H9 (cell line): Measurements from ENCODE around the gene KLHDC10. TPM values are rescaled to one million over a fixed set of nuclear protein-coding genes. Genes with fewer than 3 reads are reported as not detected.

Source experiments
- DNase-seq: peaks from one replicate; pipeline ENCODE4 v3.0.0-alpha.2; 2017
- H2AFZ ChIP-seq: one replicate; pipeline ENCODE4 v1.6.1; 2013; ENCODE audit warnings: mild to moderate bottlenecking, low read length, control low read depth, moderate library complexity
- H2AK5ac ChIP-seq: 2 replicates; pipeline ENCODE4 v1.6.1; 2013; ENCODE audit warnings: low read length, control low read depth, mixed read lengths; ENCODE audit not compliant: insufficient read length
- H2BK120ac ChIP-seq: one replicate; pipeline ENCODE4 v1.6.1; 2013; ENCODE audit warnings: low read depth, mild to moderate bottlenecking, low read length, control low read depth, inconsistent platforms; ENCODE audit not compliant: poor library complexity, severe bottlenecking
- H2BK12ac ChIP-seq: 2 replicates; pipeline ENCODE4 v1.6.1; 2013; ENCODE audit warnings: low read length, control low read depth, mixed read lengths, low read depth; ENCODE audit not compliant: insufficient read length
- H2BK15ac ChIP-seq: 2 replicates; pipeline ENCODE4 v1.6.1; 2013; ENCODE audit warnings: low read depth, low read length, control low read depth
- H2BK20ac ChIP-seq: one replicate; pipeline ENCODE4 v1.6.1; 2013; ENCODE audit warnings: low read depth, mild to moderate bottlenecking, low read length, control low read depth, inconsistent platforms; ENCODE audit not compliant: poor library complexity, severe bottlenecking
- H2BK5ac ChIP-seq: 2 replicates; pipeline ENCODE4 v1.6.1; 2013; ENCODE audit warnings: low read length, control low read depth, mixed read lengths; ENCODE audit not compliant: insufficient read length
- H3K14ac ChIP-seq: 2 replicates; pipeline ENCODE4 v1.6.1; 2013; ENCODE audit warnings: low read length, control low read depth; ENCODE audit not compliant: insufficient read depth
- H3K18ac ChIP-seq: 2 replicates; pipeline ENCODE4 v1.6.1; 2013; ENCODE audit warnings: low read depth, mild to moderate bottlenecking, mixed read lengths, low read length, control low read depth; ENCODE audit not compliant: insufficient read length
- H3K23ac ChIP-seq: 2 replicates; pipeline ENCODE4 v1.6.1; 2013; ENCODE audit warnings: low read length, control low read depth, mixed read lengths, low read depth; ENCODE audit not compliant: insufficient read length
- H3K23me2 ChIP-seq: 2 replicates; pipeline ENCODE4 v1.6.1; 2013; ENCODE audit warnings: low read depth, mild to moderate bottlenecking, mixed read lengths, low read length, control low read depth; ENCODE audit not compliant: insufficient read length, poor library complexity, severe bottlenecking
- H3K27ac ChIP-seq: 2 replicates; pipeline ENCODE4 v1.5.1; 2013; ENCODE audit warnings: low read length, control low read depth, mixed read lengths, low read depth; ENCODE audit not compliant: insufficient read length
- H3K27me3 ChIP-seq: 2 replicates; pipeline ENCODE4 v1.6.1; 2013; ENCODE audit warnings: low read length, control low read depth, inconsistent platforms; ENCODE audit not compliant: insufficient read depth
- H3K4ac ChIP-seq: 2 replicates; pipeline ENCODE4 v1.6.1; 2013; ENCODE audit warnings: low read depth, mild to moderate bottlenecking, control low read depth, inconsistent platforms, low read length, moderate library complexity
- H3K4me1 ChIP-seq: 2 replicates; pipeline ENCODE4 v1.6.1; 2013; ENCODE audit warnings: low read length, control low read depth, inconsistent platforms; ENCODE audit not compliant: insufficient read depth
- H3K4me2 ChIP-seq: 2 replicates; pipeline ENCODE4 v1.6.1; 2013; ENCODE audit warnings: low read length, control low read depth, mixed read lengths; ENCODE audit not compliant: insufficient read length, insufficient read depth
- H3K56ac ChIP-seq: 2 replicates; pipeline ENCODE4 v1.6.1; 2013; ENCODE audit warnings: low read depth, mild to moderate bottlenecking, mixed read lengths, low read length, control low read depth; ENCODE audit not compliant: insufficient read length
- H3K79me1 ChIP-seq: 2 replicates; pipeline ENCODE4 v1.6.1; 2013; ENCODE audit warnings: low read depth, mild to moderate bottlenecking, moderate library complexity, low read length, control low read depth, inconsistent platforms; ENCODE audit not compliant: insufficient read depth, poor library complexity, severe bottlenecking
- H3K79me2 ChIP-seq: 2 replicates; pipeline ENCODE4 v1.6.1; 2013; ENCODE audit warnings: low read length, control low read depth, inconsistent platforms; ENCODE audit not compliant: insufficient read depth
- H3K9ac ChIP-seq: 2 replicates; pipeline ENCODE4 v1.6.1; 2013; ENCODE audit warnings: low read length, control low read depth, mixed read lengths; ENCODE audit not compliant: insufficient read length; ENCODE audit errors: extremely low read depth
- H3K9me3 ChIP-seq: one replicate; pipeline ENCODE4 v1.6.1; 2013; ENCODE audit warnings: low read depth, low read length, inconsistent platforms; ENCODE audit not compliant: control insufficient read depth
- H3T11ph ChIP-seq: one replicate; pipeline ENCODE4 v1.6.1; 2013; ENCODE audit warnings: mild to moderate bottlenecking, low read length, control low read depth, inconsistent platforms
- H4K20me1 ChIP-seq: one replicate; pipeline ENCODE4 v1.6.1; 2013; ENCODE audit not compliant: control insufficient read depth, insufficient read length, insufficient read depth
- H4K5ac ChIP-seq: 2 replicates; pipeline ENCODE4 v1.6.1; 2013; ENCODE audit warnings: low read depth, mild to moderate bottlenecking, mixed read lengths, low read length, control low read depth; ENCODE audit not compliant: insufficient read length
- H4K8ac ChIP-seq: replicated peaks from 2 replicates; pipeline ENCODE4 v1.6.1; 2013; ENCODE audit warnings: low read length, control low read depth, mixed read lengths, low read depth; ENCODE audit not compliant: insufficient read length
- H4K91ac ChIP-seq: 2 replicates; pipeline ENCODE4 v1.6.1; 2013; ENCODE audit warnings: low read depth, mild to moderate bottlenecking, moderate library complexity, mixed read lengths, low read length, control low read depth; ENCODE audit not compliant: insufficient read length
- H3K27ac Mint-ChIP-seq, 3 experiments: 2 replicates in 2 of 3; 3 replicates in 1 of 3; pipeline ENCODE4 v1.8.0; 2020 to 2021; ENCODE audit warnings: mixed read lengths in 3 of 3, mild to moderate bottlenecking in 1 of 3, moderate library complexity in 1 of 3
- H3K27me3 Mint-ChIP-seq: 2 replicates; pipeline ENCODE4 v1.8.0; 2021; ENCODE audit warnings: low read depth, mild to moderate bottlenecking, moderate library complexity, mixed read lengths
- H3K36me3 Mint-ChIP-seq, 3 experiments: 2 replicates in 2 of 3; 3 replicates in 1 of 3; pipeline ENCODE4 v1.8.0; 2020 to 2021; ENCODE audit warnings: low read depth in 3 of 3, mixed read lengths in 3 of 3; ENCODE audit not compliant: insufficient read depth in 1 of 3
- H3K4me1 Mint-ChIP-seq, 2 experiments: 2 replicates each; pipeline ENCODE4 v1.8.0; 2020; ENCODE audit warnings: mixed read lengths in 2 of 2
- H3K4me3 Mint-ChIP-seq, 2 experiments: 2 replicates in 1 of 2; 3 replicates in 1 of 2; pipeline ENCODE4 v1.8.0; 2020 to 2021; ENCODE audit warnings: mild to moderate bottlenecking in 2 of 2, mixed read lengths in 2 of 2, moderate library complexity in 1 of 2
- H3K9me3 Mint-ChIP-seq, 2 experiments: 2 replicates in 1 of 2; 3 replicates in 1 of 2; pipeline ENCODE4 v1.8.0; 2020; ENCODE audit warnings: mild to moderate bottlenecking in 2 of 2, mixed read lengths in 2 of 2, moderate library complexity in 1 of 2
- total RNA-seq: library from RNA; stranded (reverse); gene quantifications from 2 replicates; pipeline ENCODE4 v1.2.1, GENCODE V29; 2021
- TF ChIP-seq, protein P1 (sequence below): fragments of 200-600 bp; sonication (generic); conservative IDR thresholded peaks from 3 replicates; pipeline ENCODE4 v1.8.0; 2021; ENCODE audit warnings: antibody characterized with exemption, mild to moderate bottlenecking

Gene KLHDC10
- total RNA-seq, 1 experiment from 2014 or later = 17.3 TPM

DNA sequence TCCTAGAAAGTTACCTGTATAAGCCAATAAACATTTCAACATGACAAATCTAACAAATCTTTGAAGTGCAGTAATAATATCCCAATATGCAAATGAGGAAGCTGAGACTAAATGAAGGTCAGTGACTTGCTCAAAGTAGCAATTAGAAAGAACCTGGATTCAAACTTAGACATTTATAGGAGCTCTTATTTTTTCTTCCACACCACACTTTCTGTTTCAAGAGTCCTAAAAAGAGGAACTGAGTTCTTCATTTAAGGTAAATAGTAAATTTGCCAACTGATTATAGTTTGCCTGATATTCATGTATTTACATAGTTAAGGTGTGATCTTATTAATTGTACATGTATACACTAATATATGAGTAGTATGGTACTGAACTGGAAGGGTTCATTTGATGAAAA lies 44.0 kb downstream of the KLHDC10 start:
- TF ChIP-seq, protein P1, sequence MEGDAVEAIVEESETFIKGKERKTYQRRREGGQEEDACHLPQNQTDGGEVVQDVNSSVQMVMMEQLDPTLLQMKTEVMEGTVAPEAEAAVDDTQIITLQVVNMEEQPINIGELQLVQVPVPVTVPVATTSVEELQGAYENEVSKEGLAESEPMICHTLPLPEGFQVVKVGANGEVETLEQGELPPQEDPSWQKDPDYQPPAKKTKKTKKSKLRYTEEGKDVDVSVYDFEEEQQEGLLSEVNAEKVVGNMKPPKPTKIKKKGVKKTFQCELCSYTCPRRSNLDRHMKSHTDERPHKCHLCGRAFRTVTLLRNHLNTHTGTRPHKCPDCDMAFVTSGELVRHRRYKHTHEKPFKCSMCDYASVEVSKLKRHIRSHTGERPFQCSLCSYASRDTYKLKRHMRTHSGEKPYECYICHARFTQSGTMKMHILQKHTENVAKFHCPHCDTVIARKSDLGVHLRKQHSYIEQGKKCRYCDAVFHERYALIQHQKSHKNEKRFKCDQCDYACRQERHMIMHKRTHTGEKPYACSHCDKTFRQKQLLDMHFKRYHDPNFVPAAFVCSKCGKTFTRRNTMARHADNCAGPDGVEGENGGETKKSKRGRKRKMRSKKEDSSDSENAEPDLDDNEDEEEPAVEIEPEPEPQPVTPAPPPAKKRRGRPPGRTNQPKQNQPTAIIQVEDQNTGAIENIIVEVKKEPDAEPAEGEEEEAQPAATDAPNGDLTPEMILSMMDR = no peak
- no peaks in the 10 kb centered on the region for H3K9me3 ChIP-seq
- Mint-ChIP-seq H3K36me3 (peaks cover 3 to 13% (median 8%) of the 10 kb centered on the region in 3 experiments; a peak in 4 of 7 replicates), H3K4me3 (no peak overlapping the region), H3K4me1 (no peaks in the 10 kb centered on the region), H3K9me3 (no peaks in the 10 kb centered on the region; a peak in 1 of 5 replicates), H3K27me3 (no peaks in the 10 kb centered on the region), H3K27ac (no peak overlapping the region)
- no peak overlapping the region for H3K56ac ChIP-seq
- no peak overlapping the region for H2BK15ac ChIP-seq
- no peak overlapping the region for H3K27ac ChIP-seq
- no peak overlapping the region for H3K4me2 ChIP-seq
- no peaks in the 10 kb centered on the region for H3K79me1 ChIP-seq
- H3K4ac ChIP-seq = no peak overlapping the region
- H2BK120ac ChIP-seq = no peak overlapping the region
- no peak overlapping the region for H2BK20ac ChIP-seq
- no peak overlapping the region for H3K9ac ChIP-seq
- H3K23ac ChIP-seq = no peak overlapping the region
- H4K8ac ChIP-seq = no peak overlapping the region
- H4K5ac ChIP-seq = no peak overlapping the region
- no peak overlapping the region for H3K14ac ChIP-seq
- no peak overlapping the region for H2BK5ac ChIP-seq
- no peak overlapping the region for H2AK5ac ChIP-seq
- no peaks in the 10 kb centered on the region for H4K20me1 ChIP-seq
- H3K23me2 ChIP-seq = no peaks in the 10 kb centered on the region
- no peak overlapping the region for H2AFZ ChIP-seq
- no peak overlapping the region for H4K91ac ChIP-seq
- H3K27me3 ChIP-seq = no peaks in the 10 kb centered on the region
- no peaks in the 10 kb centered on the region; the same call in 1 of the 2 replicates for H3K4me1 ChIP-seq
- no peak overlapping the region for H3T11ph ChIP-seq
- H3K79me2 ChIP-seq = no peaks in the 10 kb centered on the region
- H3K18ac ChIP-seq = no peak overlapping the region
- H2BK12ac ChIP-seq = no peak overlapping the region
- no peak for DNase-seq
